DMS 273 treated with DMSO at 0.1 percent for 48 hours (cell line): ENCODE data around the gene GRM1.

Source experiments
- DNase-seq: peaks from one replicate; lab custom pipeline; 2025; lab: John Stamatoyannopoulos, UW

The GRM1 gene

DNA sequence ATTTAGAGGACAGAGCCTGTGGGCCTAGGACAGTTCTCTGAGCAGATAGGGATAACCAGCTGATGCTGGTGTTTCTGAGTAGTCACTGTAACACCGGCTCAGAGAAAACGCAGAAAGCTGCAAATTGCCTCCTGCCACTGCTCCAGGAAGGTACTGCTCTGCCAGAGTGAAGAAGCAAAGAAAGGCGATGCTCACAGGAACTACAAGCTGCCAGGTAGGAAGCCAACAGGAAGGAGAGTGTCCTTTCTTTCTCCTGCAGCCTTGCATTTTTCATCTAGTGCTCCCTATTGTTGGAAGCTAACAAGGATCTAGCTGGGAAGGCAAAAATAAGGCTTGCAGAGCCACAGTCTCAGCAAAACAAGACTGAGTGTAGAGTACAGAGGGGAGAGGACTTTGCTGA, 444.1 kb downstream of the GRM1 start:
- DNase-seq = no peak

DNA sequence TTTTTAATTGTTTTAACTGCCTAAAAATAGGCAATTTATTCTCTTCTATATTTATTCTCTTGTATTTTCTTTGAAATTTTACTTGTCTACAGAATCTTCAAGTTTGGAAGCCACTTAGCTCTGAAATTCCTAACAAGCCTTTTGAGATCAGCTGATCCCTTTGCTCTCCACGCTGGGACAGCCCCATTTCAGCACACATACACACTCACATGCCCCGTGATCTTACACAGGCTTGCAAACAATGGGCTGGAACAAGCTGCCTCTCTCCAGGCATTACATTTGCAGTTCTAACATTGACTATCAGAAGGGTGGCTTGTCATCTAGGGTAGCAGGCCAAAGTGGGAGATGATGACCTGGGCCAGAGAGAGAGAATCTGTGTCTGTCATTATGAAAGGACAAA, 452.7 kb downstream of the GRM1 start:
- no peak for DNase-seq

DNA sequence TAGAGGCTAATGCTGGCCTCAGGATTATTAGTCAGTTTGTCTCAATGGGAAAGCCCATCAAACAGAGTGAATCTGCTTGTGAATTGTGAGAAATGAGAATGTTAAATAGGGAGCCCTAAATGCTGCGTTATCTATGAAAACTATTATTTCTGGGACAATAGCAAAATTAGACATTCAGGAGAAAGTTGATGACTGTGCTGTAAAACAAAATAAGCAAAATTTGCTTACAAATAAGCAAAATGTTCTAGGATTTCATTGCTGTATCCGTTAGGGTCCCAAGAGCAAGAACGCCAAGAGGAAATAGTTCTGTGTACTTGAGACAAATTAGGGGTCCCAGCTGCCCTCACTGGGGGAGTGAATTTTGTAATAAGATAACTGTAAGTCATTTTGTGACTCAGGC, 455.5 kb downstream of the GRM1 start:
- no peak for DNase-seq
